ENCODE data around the gene ALDH8A1. TPM values are rescaled to one million over a fixed set of nuclear protein-coding genes. Genes with fewer than 3 reads are reported as not detected.

The ALDH8A1 gene
- total RNA-seq, 1 donor from 2014 or later = 0.46 TPM

DNA sequence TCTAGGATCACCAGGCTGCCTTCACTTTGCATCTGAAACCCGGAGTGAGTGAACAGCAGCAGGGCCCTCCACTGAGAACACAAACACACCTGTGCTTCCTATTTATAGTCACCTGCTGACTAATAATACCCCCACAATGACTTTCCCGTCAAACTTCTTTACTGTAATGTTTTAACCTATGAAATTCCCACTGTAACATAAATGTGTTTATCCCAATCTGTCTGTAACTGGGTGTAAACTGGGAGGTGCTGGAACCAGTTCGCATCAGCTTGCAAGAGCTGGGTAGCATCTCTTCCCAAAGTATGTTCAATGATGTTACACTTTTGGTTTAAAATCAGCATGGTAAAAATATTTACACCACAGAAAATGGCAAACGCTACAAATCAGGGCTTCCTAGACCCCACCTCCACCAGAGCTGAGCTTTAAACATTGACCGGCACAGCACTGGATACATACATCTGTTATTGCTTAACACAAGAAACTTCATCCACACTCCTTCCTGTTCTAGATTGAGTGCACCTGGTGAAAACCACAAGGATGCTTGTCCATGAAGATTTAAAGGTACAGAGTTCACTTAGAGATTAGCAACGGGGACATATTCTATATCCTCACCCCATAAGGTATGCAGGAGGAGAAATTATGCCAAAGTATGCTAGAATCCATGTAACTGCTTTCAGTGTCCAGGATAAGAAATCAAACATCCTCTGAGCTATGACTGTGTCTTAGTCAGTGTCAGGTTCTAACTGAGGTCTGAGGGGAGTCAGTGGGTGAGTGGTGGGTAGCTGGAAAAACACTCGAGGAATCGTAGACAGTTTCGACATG, 79.0 kb downstream of the ALDH8A1 start:
- no peak overlapping the region for H3K27ac Mint-ChIP-seq
- H3K9me3 Mint-ChIP-seq = peaks cover 6% of the 10 kb centered on the region
- no peak for DNase-seq (ENCODE audit: extremely low spot score, unreplicated experiment)
- no peaks in the 10 kb centered on the region for H3K36me3 Mint-ChIP-seq
- no peaks in the 10 kb centered on the region for H3K27me3 Mint-ChIP-seq
- TF ChIP-seq, protein P1, sequence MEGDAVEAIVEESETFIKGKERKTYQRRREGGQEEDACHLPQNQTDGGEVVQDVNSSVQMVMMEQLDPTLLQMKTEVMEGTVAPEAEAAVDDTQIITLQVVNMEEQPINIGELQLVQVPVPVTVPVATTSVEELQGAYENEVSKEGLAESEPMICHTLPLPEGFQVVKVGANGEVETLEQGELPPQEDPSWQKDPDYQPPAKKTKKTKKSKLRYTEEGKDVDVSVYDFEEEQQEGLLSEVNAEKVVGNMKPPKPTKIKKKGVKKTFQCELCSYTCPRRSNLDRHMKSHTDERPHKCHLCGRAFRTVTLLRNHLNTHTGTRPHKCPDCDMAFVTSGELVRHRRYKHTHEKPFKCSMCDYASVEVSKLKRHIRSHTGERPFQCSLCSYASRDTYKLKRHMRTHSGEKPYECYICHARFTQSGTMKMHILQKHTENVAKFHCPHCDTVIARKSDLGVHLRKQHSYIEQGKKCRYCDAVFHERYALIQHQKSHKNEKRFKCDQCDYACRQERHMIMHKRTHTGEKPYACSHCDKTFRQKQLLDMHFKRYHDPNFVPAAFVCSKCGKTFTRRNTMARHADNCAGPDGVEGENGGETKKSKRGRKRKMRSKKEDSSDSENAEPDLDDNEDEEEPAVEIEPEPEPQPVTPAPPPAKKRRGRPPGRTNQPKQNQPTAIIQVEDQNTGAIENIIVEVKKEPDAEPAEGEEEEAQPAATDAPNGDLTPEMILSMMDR (conservative IDR thresholded peaks at IDR 0.05) = no peak
- H3K4me3 Mint-ChIP-seq = no peak overlapping the region
- no peaks in the 10 kb centered on the region for H3K4me1 Mint-ChIP-seq (ENCODE audit: unreplicated experiment)

GRCh38 chr6:134868812-134869211, 81.1 kb downstream of the ALDH8A1 start:
- Mint-ChIP-seq H3K27me3 (no peaks in the 10 kb centered on the region), H3K9me3 (no peaks in the 10 kb centered on the region), H3K36me3 (no peaks in the 10 kb centered on the region), H3K27ac (no peak overlapping the region), H3K4me1 (ENCODE audit: unreplicated experiment) (no peaks in the 10 kb centered on the region), H3K4me3 (no peak overlapping the region)
- TF ChIP-seq, protein P1 (conservative IDR thresholded peaks at IDR 0.05) = no peak
- DNase-seq (ENCODE audit: extremely low spot score, unreplicated experiment) = no peak

Small RNAs within 50 kb of the gene (microRNA-seq; reads per million reads assigned to microRNA genes)
- gene MIR3662 = 0.83 reads per million

Other genes starting within 250 kb of the ALDH8A1 start
- gene HBS1L, start 104.7 kb upstream of the ALDH8A1 start, total RNA-seq (ENCODE audit: low replicate concordance) = 55.8 and 71.0 TPM in 2 replicates
- gene MYB, start 231.2 kb upstream of the ALDH8A1 start, total RNA-seq (ENCODE audit: low replicate concordance) = 4.7 and 4.9 TPM in 2 replicates

Data from type B pancreatic cell (in vitro differentiated cells).